Measurements from ENCODE around the gene DMD. TPM values are rescaled to one million over a fixed set of nuclear protein-coding genes. Genes with fewer than 3 reads are reported as not detected.

The DMD gene
- total and polyA plus RNA-seq, 2 of the 8 experiments (the other 6 are each of a cell fraction or from before 2014, with no cell fraction given): 4.8 to 7.4 TPM

- no peak for TF ChIP-seq CTCF (IDR thresholded peaks at IDR 0.05; ENCODE audit: control extremely low read depth in 1 of 3, insufficient read depth in 1 of 3, low read depth in 1 of 3, low read length in 3 of 3)
Measured at GRCh38 chrX:31743004-31743403, 1468.3 kb downstream of the DMD start (continued).

All from H1 (cell line).